GM12878 (cell line): ENCODE results near the gene RABEP1. TPM values are rescaled to one million over a fixed set of nuclear protein-coding genes. Genes with fewer than 3 reads are reported as not detected.
"Not testable (repeated sequence)": the region's sequence is repeated elsewhere in the genome, so short reads cannot be mapped to it uniquely, and the experiment has no call there.

Experiments used
- ATAC-seq: fragments of 200-7000 bp; cut with Tn5 transposase; 3 replicates; pipeline ENCODE4 v1.9.1; 2020; ENCODE audit warnings: mild to moderate bottlenecking, moderate library complexity
- BruUV-seq: library from RNA; stranded (reverse); fragments of 400-500 nt; replicated peaks from 2 replicates; lab custom pipeline; 2021; lab: Mats Ljungman, UMichigan
- CTCF ChIA-PET: fragments of 300-600 bp; sonication (Branson Sonifier 250); formaldehyde crosslinking; extraction: SDS; loops from one replicate; lab custom pipeline; 2021; ENCODE audit warnings: inconsistent platforms; lab: Yijun Ruan, JAX
- POLR2A ChIA-PET: fragments of 350-600 bp; formaldehyde crosslinking; extraction: SDS; loops from one replicate; lab custom pipeline; 2021; ENCODE audit warnings: inconsistent platforms; lab: Charles Lee
- RAD21 ChIA-PET: fragments of 300-600 bp; sonication (Branson Sonifier 250); formaldehyde crosslinking; loops from one replicate; lab custom pipeline; 2023; ENCODE audit warnings: antibody characterized with exemption; ENCODE audit not compliant: unreplicated experiment; lab: Charles Lee
- SMC1A ChIA-PET: fragments of 300-600 bp; sonication (Branson Sonifier 250); formaldehyde crosslinking; loops from one replicate; lab custom pipeline; 2023; ENCODE audit not compliant: unreplicated experiment, uncharacterized antibody; lab: Charles Lee
- DNase-seq: peaks from one replicate; pipeline ENCODE4 v3.0.0-alpha.2; 2011; ENCODE audit warnings: low read depth, low spot score
- FAIRE-seq: peaks from 3 replicates; lab custom pipeline; 2011; peaks lifted over from hg19 to GRCh38; lab: Jason Lieb, UNC
- H2AFZ ChIP-seq: 2 replicates; pipeline ENCODE4 v1.6.0; 2011; ENCODE audit warnings: low read depth, low read length, control low read depth; ENCODE audit not compliant: control insufficient read depth
- H3K27ac ChIP-seq: 2 replicates; pipeline ENCODE4 v1.5.1; 2011; ENCODE audit warnings: control low read depth; ENCODE audit not compliant: control insufficient read depth, insufficient read depth
- H3K27me3 ChIP-seq, 2 experiments: replicated peaks in 1 of 2; 2 replicates each; pipeline versions ENCODE4 v1.6.0 to v1.6.1; 2011; ENCODE audit warnings: low read length in 1 of 2; ENCODE audit not compliant: control insufficient read depth in 2 of 2, insufficient read depth in 2 of 2
- H3K36me3 ChIP-seq, 2 experiments: 2 replicates each; pipeline ENCODE4 v1.5.1; 2011; ENCODE audit warnings: low read length in 1 of 2; ENCODE audit not compliant: control insufficient read depth in 2 of 2, insufficient read depth in 2 of 2
- H3K4me1 ChIP-seq: 2 replicates; pipeline ENCODE4 v1.6.1; 2011; ENCODE audit warnings: mild to moderate bottlenecking, low read length, moderate library complexity, mixed read lengths; ENCODE audit not compliant: control insufficient read depth, insufficient read depth
- H3K4me2 ChIP-seq: 2 replicates; pipeline ENCODE4 v1.6.0; 2011; ENCODE audit warnings: control low read depth; ENCODE audit not compliant: control insufficient read depth, insufficient read depth
- H3K4me3 ChIP-seq: fragments of 200-600 bp; sonication (generic); 2 replicates; pipeline ENCODE4 v1.5.1; 2016
- H3K79me2 ChIP-seq: 2 replicates; pipeline ENCODE4 v1.6.0; 2011; ENCODE audit warnings: low read length; ENCODE audit not compliant: control insufficient read depth, insufficient read depth
- H3K9ac ChIP-seq: 2 replicates; pipeline ENCODE4 v1.8.0; 2011; ENCODE audit warnings: low read length, control low read depth, mixed read lengths; ENCODE audit not compliant: control insufficient read depth, insufficient read depth
- H3K9me3 ChIP-seq: replicated peaks from 3 replicates; pipeline ENCODE4 v1.5.1; 2011; ENCODE audit warnings: mild to moderate bottlenecking, low read length; ENCODE audit not compliant: control insufficient read depth, insufficient read depth
- H4K20me1 ChIP-seq: 2 replicates; pipeline ENCODE4 v1.6.0; 2011; ENCODE audit not compliant: control insufficient read depth, insufficient read depth
- ELK1 ChIP-seq: IDR thresholded peaks from 2 replicates; pipeline ENCODE4 v1.6.1; 2012; ENCODE audit warnings: low read depth, low read length, improper control_type of control experiment
- MAX ChIP-seq: IDR thresholded peaks from 2 replicates; pipeline ENCODE4 v1.6.1; 2012; ENCODE audit warnings: low read depth, low read length, improper control_type of control experiment
- MLLT1 ChIP-seq: fragments of 450-650 bp; IDR thresholded peaks from 2 replicates; pipeline ENCODE4 v1.6.1; 2016; ENCODE audit warnings: mild to moderate bottlenecking
- NR2C1 ChIP-seq: fragments of 450-650 bp; IDR thresholded peaks from 2 replicates; pipeline ENCODE4 v1.6.1; 2017; ENCODE audit warnings: antibody characterized with exemption, mild to moderate bottlenecking, moderate library complexity
- RELA ChIP-seq: fragments of 450-650 bp; IDR thresholded peaks from 2 replicates; pipeline ENCODE4 v1.8.0; 2014; ENCODE audit warnings: borderline replicate concordance; ENCODE audit not compliant: partially characterized antibody
- SUZ12 ChIP-seq: fragments of 200-600 bp; sonication (generic); IDR thresholded peaks from one replicate; pipeline ENCODE4 v1.6.1; 2018; ENCODE audit warnings: antibody characterized with exemption, mild to moderate bottlenecking; ENCODE audit not compliant: unreplicated experiment
- TCF7 ChIP-seq: IDR thresholded peaks from 2 replicates; pipeline ENCODE4 v1.6.1; 2014; ENCODE audit warnings: antibody characterized with exemption, borderline replicate concordance
- YBX1 ChIP-seq: fragments of 450-650 bp; IDR thresholded peaks from 2 replicates; pipeline ENCODE4 v1.6.1; 2016; ENCODE audit warnings: antibody characterized with exemption
- ZBTB33 ChIP-seq: fragments of 450-650 bp; IDR thresholded peaks from 2 replicates; pipeline ENCODE4 v1.6.1; 2017; ENCODE audit warnings: mild to moderate bottlenecking
- WGBS: methylation state at CpG from one replicate; pipeline ENCODE4 v1.1.6; 2016; ENCODE audit warnings: low lambda C conversion rate; ENCODE audit not compliant: insufficient replicate concordance, insufficient coverage; ENCODE audit errors: missing lambda C conversion rate; 5-methylcytosine and 5-hydroxymethylcytosine counted together
- in situ Hi-C: fragments of 300-500 bp; cut with MboI; formaldehyde crosslinking; loops from 9 replicates; pipeline ENCODE4 v1.14.3; 2018; ENCODE audit warnings: mixed read lengths
- intact Hi-C: fragments of 100-400 bp; cut with micrococcal nuclease; formaldehyde crosslinking; loops from one replicate; pipeline ENCODE4 v1.14.2; 2022; ENCODE audit not compliant: unreplicated experiment
- polyA plus RNA-seq, 11 experiments: library from polyadenylated mRNA; depleted of rRNA in 4 of 11; unstranded in 6 of 11; stranded (reverse) in 5 of 11; fragments of >200 nt; fragmentation: Nextera tagmentation in 4 of 11; fragmentation: Illumina TruSeq in 1 of 11; extraction: Ambion mirVana in 4 of 11; extraction: Trizol in 1 of 11; gene quantifications; 1 replicate in 1 of 11; 2 replicates in 10 of 11; pipeline versions ENCODE4 v1.2.1 to v1.2.3, GENCODE V29; 2011 to 2016; ENCODE audit warnings: inconsistent platforms in 2 of 11, missing spikeins in 2 of 11, low read depth in 1 of 11
- total RNA-seq, 4 experiments: library from RNA; depleted of rRNA in 3 of 4; stranded (reverse); fragments of >200 nt in 3 of 4; fragmentation: Illumina TruSeq in 1 of 4; extraction: Trizol in 1 of 4; gene quantifications; 2 replicates each; pipeline versions ENCODE4 v1.2.1 to v1.2.3, GENCODE V29; 2013 to 2021

The RABEP1 gene
- total and polyA plus RNA-seq, 10 of the 15 experiments (the other 5 are each of a cell fraction or from before 2014, with no cell fraction given): 13.4 to 71.4 (median 59.8) TPM

GRCh38 chr17:5238333-5238732 lies 43.8 kb upstream of the RABEP1 start (continued):
- TF ChIP-seq MAX (no peak), ELK1 (no peak), NR2C1 (no peak), SUZ12 (no peak), RELA (no peak), YBX1 (no peak), TCF7 (no peak)

GRCh38 chr17:5239769-5240168 lies 42.3 kb upstream of the RABEP1 start:
- H3K27me3 ChIP-seq, H3K4me2 ChIP-seq, H3K36me3 ChIP-seq, H3K9ac ChIP-seq, BruUV-seq, ATAC-seq, H2AFZ ChIP-seq, H3K4me3 ChIP-seq, FAIRE-seq, H4K20me1 ChIP-seq, H3K9me3 ChIP-seq, H3K27ac ChIP-seq, DNase-seq: not testable (repeated sequence)
- 75% methylated on average over 7 of the region's 7 CpGs for WGBS
- intact Hi-C loops (loop anchor here (5.0 kb wide), 2 partner anchors 162 to 297 kb away; partner anchors contain the start of genes RNF167, SLC25A11 and ZFP3), in situ Hi-C loops (loop anchor here (5.0 kb wide), 1 partner anchor 42 kb away; no protein-coding TSS in a partner anchor)
- RAD21 ChIA-PET: interaction anchor here (1.2 to 6.2 kb wide), 3 partner anchors 13 to 68 kb away, joined by 3 to 115 read pairs (median 105); no protein-coding TSS in a partner anchor
- Histone ChIP-seq H3K4me1 (peaks cover 52% of the 10 kb centered on the region), H3K79me2 (peaks cover 31% of the 10 kb centered on the region)
- TF ChIP-seq MLLT1: 0 out of 2 replicates have a peak, but pooled peaks have one; percentile 43
- 0 out of 2 replicates have a peak, but pooled peaks have one; percentile 40 for TF ChIP-seq ZBTB33
- CTCF ChIA-PET: interaction anchor here (0.6 to 8.1 kb wide), 3 partner anchors 14 to 178 kb away, joined by 5 to 209 read pairs (median 84); partner anchors contain the start of gene ZNF594
- SMC1A ChIA-PET: interaction anchor here (6.0 to 6.4 kb wide), 2 partner anchors 14 to 42 kb away, joined by 108 to 129 read pairs; no protein-coding TSS in a partner anchor
- POLR2A ChIA-PET: interaction anchor here (0.7 to 6.2 kb wide), 3 partner anchors 13 to 126 kb away, joined by 3 to 115 read pairs (median 98); no protein-coding TSS in a partner anchor
